Activated naive CD8-positive, alpha-beta T cell treated with anti-CD3 and anti-CD28 coated beads, Interleukin-2, amount 50 U/mL, for 16 hours (primary cell): Measurements from ENCODE around the gene HJV.

Experiments used
- DNase-seq: peaks from one replicate; pipeline ENCODE4 v3.0.0-alpha.2; 2020; ENCODE audit warnings: low read depth, low spot score

The HJV gene

GRCh38 chr1:146021050-146021445, 487 bp downstream of the HJV start:
- no peak for DNase-seq

GRCh38 chr1:146020058-146021049, 1.2 kb downstream of the HJV start:
- DNase-seq = no peak

- DNase-seq = no peak
These were observed 2.1 kb downstream of the HJV start for GRCh38 chr1:146019231-146020057.

- no peak for DNase-seq
These were observed 4.6 kb downstream of the HJV start for GRCh38 chr1:146016891-146017290.

- no peak for DNase-seq
These were observed 8.0 kb downstream of the HJV start for GRCh38 chr1:146013559-146013922.

- peak; percentile 22 for DNase-seq
These were observed 8.6 kb downstream of the HJV start for GRCh38 chr1:146012703-146013558.

- DNase-seq = no peak
These were observed 11.3 kb downstream of the HJV start for GRCh38 chr1:146010126-146010738.

GRCh38 chr1:146007489-146008133, 13.9 kb downstream of the HJV start:
- no peak for DNase-seq

- DNase-seq = no peak
These were observed 19.8 kb downstream of the HJV start for GRCh38 chr1:146001709-146002108.

- no peak for DNase-seq
These were observed 22.1 kb downstream of the HJV start for GRCh38 chr1:145999321-146000024.

GRCh38 chr1:145997718-145998023, 23.9 kb downstream of the HJV start:
- DNase-seq = no peak

GRCh38 chr1:145997016-145997717, 24.4 kb downstream of the HJV start:
- DNase-seq = no peak

GRCh38 chr1:145996433-145997015, 25.0 kb downstream of the HJV start, which contains the start of gene TXNIP:
Gene TXNIP (minus strand): TSS chr1:145996579. CDS start chr1:145996266, 313 bp downstream.
- peak; percentile 83 for DNase-seq

GRCh38 chr1:145995964-145996432, 25.5 kb downstream of the HJV start:
- DNase-seq = no peak

GRCh38 chr1:145995148-145995881, 26.2 kb downstream of the HJV start:
- DNase-seq = no peak

- DNase-seq = no peak
These were observed 27.0 kb downstream of the HJV start for GRCh38 chr1:145994391-145995120.

GRCh38 chr1:145993618-145994390, 27.7 kb downstream of the HJV start:
- no peak for DNase-seq
